ENCODE results near the gene NUDT16. TPM values are rescaled to one million over a fixed set of nuclear protein-coding genes. Genes with fewer than 3 reads are reported as not detected.
"Not testable (repeated sequence)": the region's sequence is repeated elsewhere in the genome, so short reads cannot be mapped to it uniquely, and the experiment has no call there.

Gene NUDT16
- polyA plus RNA-seq, 4 donors, result 35.1 to 44.4 (median 42.5) TPM

GRCh38 chr3:131380821-131381444, 641 bp upstream of the NUDT16 start:
- not testable (repeated sequence) for DNase-seq (ENCODE audit: low read depth in 4 of 4, low spot score in 2 of 4)

DNA sequence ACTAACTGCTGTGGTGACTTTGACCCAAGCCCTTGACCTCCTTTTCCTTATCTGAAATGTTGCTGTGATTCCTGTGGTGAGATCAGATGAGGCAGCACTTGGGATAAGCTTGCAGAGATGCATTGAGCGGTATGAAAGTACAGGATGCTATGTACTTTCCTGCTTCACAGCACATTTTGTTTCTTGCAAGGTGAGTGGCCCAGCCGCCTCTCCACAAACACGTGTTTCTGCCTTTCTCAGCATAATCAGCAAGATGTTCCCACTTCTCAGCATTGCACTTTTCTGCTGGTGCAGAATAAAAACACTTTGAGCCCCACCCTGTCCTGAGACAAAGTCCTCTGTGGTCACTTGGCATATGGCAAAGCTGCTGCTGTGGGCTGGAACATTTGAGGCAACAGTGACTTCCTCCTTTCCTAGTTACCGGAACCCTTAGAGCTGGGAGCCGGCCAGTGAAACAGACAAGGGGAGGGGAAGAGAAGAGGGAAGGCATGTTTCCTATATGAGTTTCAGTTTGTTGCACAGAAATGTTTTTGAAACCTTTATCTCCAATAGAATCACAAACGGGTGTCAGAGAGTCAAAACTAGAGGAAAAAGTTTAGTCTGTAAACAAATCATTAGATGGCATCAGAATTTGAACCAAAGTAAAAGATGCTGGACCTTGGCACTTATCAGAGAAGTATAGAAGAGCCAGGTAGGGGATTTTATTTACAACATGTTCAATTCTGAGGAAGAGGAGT, 5.0 kb downstream of the NUDT16 start:
- no peak for DNase-seq (ENCODE audit: low read depth in 4 of 4, low spot score in 2 of 4)

- no peak for DNase-seq (ENCODE audit: low read depth in 4 of 4, low spot score in 2 of 4)
Observed at GRCh38 chr3:131387796-131388489, 6.4 kb downstream of the NUDT16 start.

GRCh38 chr3:131388490-131388799, 6.9 kb downstream of the NUDT16 start:
- DNase-seq (ENCODE audit: low read depth in 4 of 4, low spot score in 2 of 4), result no peak

- no peak for DNase-seq (ENCODE audit: low read depth in 4 of 4, low spot score in 2 of 4)
Observed at GRCh38 chr3:131390331-131390730, 8.8 kb downstream of the NUDT16 start.

DNA sequence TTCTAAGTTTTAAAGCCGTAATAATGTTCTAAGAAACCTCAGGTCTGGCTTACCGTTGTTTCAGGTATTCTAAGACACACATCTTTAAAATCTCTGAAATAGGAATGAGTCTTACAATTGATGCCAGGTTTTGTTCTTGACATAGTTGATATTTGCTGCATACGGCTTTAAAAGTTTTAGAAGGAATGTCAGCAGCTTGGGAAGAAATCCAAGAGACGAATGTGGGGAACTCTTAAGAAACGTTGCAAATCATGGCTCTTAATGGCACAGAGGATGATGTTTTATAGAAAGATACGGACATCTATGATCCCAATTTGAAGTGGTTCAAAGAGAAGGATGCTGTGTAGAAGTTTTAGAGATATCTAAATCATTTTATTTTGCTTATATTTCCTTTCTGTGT, 11.5 kb downstream of the NUDT16 start:
- no peak for DNase-seq (ENCODE audit: low read depth in 4 of 4, low spot score in 2 of 4)

GRCh38 chr3:131393868-131394267, 12.3 kb downstream of the NUDT16 start:
- DNase-seq (ENCODE audit: low read depth in 4 of 4, low spot score in 2 of 4), result no peak

- DNase-seq (ENCODE audit: low read depth in 4 of 4, low spot score in 2 of 4), result no peak
Observed at GRCh38 chr3:131394400-131394799, 12.8 kb downstream of the NUDT16 start.

- no peak for DNase-seq (ENCODE audit: low read depth in 4 of 4, low spot score in 2 of 4)
Observed at GRCh38 chr3:131396170-131396569, 14.6 kb downstream of the NUDT16 start.

GRCh38 chr3:131397889-131398288, 16.3 kb downstream of the NUDT16 start:
- no peak for DNase-seq (ENCODE audit: low read depth in 4 of 4, low spot score in 2 of 4)

DNA sequence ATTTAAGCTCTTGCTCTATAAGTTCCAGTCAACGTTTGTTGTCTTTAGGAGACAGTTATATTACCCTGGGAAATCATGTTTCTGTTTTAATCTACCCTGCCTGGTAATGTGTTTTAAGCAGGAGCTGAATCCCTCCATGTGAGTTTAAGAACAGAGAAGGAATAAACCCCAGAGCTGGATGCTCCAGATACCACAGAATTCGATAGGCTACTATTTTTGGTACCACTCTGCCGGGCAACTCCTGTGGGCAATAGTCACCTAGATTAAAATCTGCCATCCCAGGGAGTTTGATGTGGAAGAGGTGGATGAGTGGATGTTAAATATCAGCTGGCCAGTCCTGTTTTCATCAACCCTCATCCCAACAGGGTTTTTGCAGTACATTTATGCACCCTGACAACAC, 20.4 kb downstream of the NUDT16 start:
- DNase-seq (ENCODE audit: low read depth in 4 of 4, low spot score in 2 of 4), result no peak

GRCh38 chr3:131402391-131403039, 20.9 kb downstream of the NUDT16 start:
- DNase-seq (ENCODE audit: low read depth in 4 of 4, low spot score in 2 of 4), result no peak

DNA sequence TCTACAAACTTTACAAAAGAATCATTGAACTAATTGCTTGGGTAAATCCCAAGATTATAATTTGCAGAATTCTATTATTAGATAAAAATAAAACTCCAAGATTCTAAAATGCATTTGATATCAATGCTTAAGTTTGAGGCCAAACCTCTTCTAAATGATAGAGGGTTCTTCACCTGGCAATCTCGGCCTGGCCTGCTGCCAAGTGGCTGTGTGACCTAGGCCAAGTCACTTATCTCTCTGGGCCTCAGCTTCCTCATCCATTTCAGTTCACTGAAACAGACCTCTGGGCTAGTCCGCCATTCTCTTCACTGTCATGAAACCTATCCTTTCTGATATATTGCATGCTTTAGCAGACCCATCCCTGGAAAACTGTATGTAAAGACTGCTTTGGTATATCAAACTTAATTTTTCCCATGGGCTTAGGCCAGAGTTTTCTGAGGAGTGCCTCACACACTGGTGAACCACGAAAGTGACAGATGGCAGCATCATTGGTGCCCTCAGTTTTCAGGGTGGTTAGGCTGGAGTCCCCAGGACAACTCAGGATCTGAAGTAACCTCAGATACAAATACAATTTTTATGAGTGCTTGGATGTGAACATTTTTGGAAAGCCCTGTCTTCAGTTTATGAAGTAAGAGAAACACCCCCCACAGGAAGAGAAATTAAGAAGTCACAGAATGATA, 21.8 kb downstream of the NUDT16 start:
- no peak for DNase-seq (ENCODE audit: low read depth in 4 of 4, low spot score in 2 of 4)

DNA sequence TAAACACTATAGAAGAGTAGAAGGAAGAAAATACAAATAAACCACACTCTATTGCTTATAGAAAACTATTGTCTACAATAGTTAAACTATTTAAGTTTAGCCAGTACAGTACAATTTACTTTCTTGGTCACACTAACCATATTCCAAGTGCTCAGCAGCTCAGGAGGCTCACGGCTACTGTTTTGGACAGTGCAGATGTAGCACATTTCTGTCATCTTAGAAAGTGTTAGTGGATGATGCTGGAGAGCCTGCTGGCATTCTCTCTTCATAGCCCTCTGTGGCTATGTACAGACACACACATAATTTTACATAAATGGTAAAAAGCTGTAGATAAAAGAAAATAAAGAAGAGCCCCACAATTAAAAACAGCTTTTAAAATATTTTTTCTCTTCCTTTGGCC, 23.8 kb downstream of the NUDT16 start:
- no peak for DNase-seq (ENCODE audit: low read depth in 4 of 4, low spot score in 2 of 4)

DNA sequence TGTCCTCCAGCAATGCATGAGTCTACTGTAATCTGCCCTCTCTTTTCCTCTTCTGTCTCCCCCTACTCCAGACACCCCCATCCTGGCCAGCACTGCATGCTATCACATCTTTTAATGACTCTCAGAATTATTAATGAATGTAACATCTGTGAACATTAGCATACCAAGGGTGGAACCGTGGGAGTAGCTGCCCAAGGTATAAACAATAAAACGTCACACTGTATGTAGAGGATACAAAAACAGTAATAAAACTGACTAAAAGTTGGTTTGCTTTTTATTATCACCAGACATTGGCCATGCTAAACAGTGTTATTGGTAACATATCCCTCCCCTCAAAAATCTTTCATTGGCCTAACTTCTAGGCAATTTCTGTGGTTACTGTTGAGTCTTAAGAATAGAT, 24.7 kb downstream of the NUDT16 start:
- no peak for DNase-seq (ENCODE audit: low read depth in 4 of 4, low spot score in 2 of 4)

DNA sequence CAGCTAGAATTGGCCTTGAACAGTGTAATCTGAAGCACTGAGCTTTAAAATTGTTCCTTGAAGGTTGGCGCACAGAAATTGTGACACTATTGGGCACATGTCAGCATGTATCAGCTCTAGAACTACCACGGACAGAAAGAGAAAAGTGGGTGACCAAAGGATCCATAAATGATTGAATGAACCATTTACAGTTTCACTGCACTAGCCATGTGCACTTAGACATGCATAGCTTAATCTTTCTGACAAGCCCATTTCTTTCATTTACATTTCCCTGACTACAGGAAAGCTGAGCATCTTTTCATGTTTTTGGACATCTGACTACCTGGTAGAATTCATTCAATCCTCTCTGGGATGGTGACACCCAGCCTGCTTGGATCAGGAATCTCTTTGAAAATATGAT, 36.2 kb downstream of the NUDT16 start:
- DNase-seq (ENCODE audit: low read depth in 4 of 4, low spot score in 2 of 4), result no peak

DNA sequence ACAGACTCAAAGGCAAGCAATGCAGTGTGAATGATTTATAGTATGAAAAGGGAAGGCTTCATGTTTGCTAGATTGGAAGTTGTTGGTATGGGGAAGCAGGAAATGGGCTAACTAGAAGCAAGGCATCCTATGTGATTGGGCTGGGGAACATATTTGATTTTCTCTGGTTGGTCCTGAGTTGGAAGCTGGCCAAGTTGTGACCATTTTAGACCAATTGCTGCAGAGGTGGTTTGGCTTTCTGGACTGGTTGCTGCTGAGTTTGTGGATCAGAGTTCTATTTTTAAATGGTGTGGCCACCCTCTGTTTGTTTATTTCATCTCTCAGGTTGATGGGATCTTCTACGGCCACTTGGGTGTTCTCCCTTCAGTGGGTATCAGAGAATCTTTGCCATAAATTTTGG, 39.7 kb downstream of the NUDT16 start:
- DNase-seq (ENCODE audit: low read depth in 4 of 4, low spot score in 2 of 4), result no peak

GRCh38 chr3:131421957-131422498, 40.5 kb downstream of the NUDT16 start:
- DNase-seq (ENCODE audit: low read depth in 4 of 4, low spot score in 2 of 4), result no peak

DNA sequence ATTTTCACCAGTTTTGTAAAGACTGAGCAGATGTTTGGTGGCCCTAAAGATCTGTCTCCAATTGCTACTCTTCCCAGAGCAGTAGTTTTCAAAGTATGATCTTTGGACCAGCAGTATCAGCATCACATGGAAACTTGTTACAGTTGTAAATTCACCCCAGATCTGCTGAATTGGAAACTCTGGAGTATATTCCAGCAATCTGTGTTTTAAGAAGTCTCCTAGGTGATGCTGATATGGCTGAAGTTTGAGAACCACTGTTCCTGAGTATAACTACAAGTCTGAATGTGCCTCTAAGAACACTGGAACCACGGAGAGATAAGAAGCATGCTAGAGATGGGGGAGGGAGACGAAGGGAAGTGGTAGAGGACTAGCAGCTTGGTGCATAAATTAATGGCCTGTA, 45.7 kb downstream of the NUDT16 start:
- DNase-seq (ENCODE audit: low read depth in 4 of 4, low spot score in 2 of 4), result no peak

GRCh38 chr3:131431754-131432153, 50.2 kb downstream of the NUDT16 start:
- no peak for DNase-seq (ENCODE audit: low read depth in 4 of 4, low spot score in 2 of 4)

DNA sequence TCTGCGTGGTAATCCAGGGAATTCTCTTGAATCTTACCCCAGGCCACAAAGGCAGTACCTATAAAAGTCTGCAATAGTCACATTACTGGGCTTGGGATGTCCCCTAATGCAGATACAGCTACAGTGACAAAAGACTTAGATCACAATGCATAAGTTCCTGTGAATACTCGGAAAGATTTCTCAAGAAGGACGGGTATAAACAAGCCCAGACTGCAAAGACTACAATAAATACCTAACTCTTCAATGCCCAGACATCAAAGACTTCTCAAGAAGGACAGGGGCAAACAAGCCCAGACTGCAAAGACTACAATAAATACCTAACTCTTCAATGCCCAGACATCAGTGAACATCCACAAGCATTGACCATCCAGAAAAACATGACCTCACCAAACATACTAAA, 50.9 kb downstream of the NUDT16 start:
- DNase-seq (ENCODE audit: low read depth in 4 of 4, low spot score in 2 of 4), result no peak
